C4-2B (cell line): Measurements from ENCODE around the gene GP9.

Source experiments
- CTCF ChIP-seq: fragments of 450-650 bp; conservative IDR thresholded peaks from 2 replicates; pipeline ENCODE4 v1.5.1; 2017; ENCODE audit warnings: mild to moderate bottlenecking
- ZFX ChIP-seq: fragments of 450-650 bp; IDR thresholded peaks from 2 replicates; pipeline ENCODE4 v1.6.1; 2017

GRCh38 chr3:129022114-129023007 is 38.2 kb upstream of the GP9 start:
- TF ChIP-seq CTCF, result no peak
- TF ChIP-seq ZFX, result no peak
